SKM-1 treated with dmso at 0.1 percent for 144 hours (cell line): ENCODE results near the gene ABCA1.

Experiments used
- DNase-seq: peaks from one replicate; lab custom pipeline; 2025; ENCODE audit not compliant: unreplicated experiment; lab: John Stamatoyannopoulos, UW

The ABCA1 gene

DNA sequence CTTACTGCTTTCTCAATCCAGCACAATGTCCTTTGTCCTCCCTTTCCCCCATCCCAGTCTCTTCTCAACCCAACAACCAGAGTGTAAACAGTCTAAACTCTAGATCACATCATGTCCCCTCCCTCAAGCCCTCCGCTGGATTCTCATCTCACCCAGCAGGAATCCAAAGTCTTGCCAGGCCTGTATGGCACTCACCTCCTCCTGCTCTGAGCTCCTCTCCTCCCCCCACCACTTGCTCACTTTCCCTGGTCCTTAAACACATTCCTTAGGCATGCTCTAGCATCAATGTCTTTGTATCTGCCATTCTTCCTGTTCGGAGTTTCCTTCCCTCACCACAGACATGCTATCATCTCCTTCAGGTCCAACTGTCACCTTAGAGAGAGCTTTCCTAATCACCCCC lies 85.3 kb downstream of the ABCA1 start:
- no peak for DNase-seq

DNA sequence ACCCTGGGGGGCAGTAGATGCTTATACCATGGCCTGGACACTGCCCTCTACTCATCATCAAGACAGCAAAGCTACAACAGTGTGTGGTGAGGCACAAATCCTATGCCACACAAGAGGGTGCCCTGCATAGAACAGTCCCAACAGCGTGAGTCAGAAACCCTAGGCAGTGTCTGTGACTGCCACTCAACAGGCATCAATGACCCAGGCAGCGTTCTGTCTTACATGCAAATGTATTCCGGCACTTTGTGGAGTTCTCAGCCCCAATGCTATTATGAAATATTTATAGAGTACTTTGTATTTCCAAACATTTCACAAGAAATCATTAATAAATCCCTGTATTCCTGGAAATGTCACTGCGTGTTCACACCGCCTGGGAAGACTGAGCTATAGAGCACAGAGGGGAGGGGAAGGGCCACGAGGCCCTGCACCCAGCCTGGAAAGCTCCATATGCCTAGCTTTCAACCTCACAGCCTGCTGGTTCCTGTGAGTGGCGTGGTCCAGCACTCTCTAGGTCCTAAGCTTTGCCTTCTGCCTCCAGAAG lies 86.3 kb downstream of the ABCA1 start:
- DNase-seq: no peak

DNA sequence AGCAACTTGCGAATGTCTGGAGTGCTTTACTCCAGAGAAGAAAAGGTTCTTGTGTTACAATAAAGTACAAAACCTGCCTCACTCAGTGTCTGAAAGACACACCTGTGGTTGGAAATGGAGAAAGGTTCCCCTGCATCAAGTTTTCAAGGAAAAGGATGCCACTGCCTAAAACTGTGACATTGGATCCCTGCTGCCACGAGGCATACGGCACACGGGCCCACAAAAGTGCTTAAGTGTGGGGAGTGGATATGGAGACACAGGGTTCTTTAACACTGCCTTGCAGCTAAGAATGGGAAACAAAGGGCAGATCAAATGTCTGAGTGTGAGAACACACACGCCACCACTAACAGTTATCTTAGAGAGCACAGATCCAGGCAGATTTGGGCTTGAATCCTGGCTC lies 89.0 kb downstream of the ABCA1 start:
- DNase-seq: no peak

DNA sequence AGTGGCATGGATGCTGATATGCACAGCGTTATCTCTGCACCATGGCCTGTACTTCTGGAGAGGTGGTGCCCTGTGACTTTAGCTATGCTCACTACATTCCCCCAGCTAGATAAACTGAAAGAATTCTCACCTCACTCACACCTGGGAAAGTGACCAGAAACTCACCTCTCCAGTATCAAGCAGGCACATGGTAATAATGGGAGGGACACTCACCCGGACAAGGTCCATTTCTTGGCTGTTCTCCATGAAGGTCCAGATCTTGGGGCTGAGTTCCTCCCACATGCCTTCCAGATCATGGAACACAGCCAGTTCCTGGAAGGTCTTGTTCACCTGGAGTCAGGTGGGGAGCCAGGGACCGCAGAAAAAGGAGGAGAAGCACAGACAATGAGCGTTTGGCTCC lies 91.2 kb downstream of the ABCA1 start:
- no peak for DNase-seq

DNA sequence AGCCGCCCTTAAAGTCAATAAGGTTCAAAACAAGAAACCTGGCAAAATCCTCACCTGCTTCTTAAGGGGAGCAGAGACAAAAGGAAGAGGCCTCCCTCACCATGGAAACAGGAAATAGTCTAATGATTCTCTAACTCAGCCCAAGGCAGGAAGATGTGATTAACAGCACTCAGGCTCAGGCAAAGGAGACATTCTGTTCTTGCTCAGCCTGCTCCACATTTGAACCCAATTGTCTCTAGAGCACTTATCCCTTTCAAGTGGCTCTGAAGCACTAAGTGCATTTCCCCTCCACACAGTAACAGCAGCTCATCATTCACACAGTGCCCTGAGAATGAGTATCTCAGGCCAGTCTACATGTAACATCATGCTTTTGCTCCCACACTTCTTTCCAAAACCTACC lies 91.7 kb downstream of the ABCA1 start:
- DNase-seq: no peak

DNA sequence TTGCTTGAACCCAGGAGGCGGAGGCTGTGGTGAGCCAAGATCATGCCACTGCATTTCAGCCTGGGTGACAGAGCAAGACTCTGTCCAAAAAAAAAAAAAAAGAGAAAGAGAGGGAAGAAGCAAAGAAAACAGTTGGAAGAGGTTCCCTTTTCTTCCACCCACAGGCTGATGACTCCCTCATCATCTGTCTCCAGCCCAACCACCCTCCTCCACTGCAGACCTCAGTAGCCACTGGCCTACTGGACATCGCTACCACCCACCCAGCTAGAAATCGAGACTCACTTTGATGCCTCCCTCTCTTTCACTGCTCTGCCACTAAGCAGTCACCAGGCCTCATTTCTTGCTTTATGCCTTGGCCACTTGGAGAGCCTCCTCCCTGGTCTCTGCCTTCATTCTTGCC lies 92.8 kb downstream of the ABCA1 start:
- DNase-seq: no peak

DNA sequence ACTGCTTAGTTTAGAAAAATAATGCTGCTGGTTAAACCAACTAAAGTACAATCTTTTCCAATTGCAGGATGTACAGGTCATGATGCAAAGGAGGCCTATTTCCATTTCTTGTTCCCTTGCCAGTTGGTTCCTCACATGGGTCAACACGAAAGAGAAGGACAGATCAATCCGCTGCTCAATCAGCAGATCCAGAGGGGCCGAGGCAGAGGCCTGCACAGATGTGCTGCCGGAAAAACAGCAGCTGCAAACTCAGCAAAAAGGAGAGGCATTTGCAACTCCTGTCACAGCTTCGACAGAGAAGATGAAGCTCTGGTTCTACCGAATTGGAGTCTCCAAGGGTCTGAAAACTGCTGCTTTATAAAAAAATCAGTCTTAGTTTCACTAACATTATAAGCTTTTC lies 94.3 kb downstream of the ABCA1 start:
- no peak for DNase-seq

DNA sequence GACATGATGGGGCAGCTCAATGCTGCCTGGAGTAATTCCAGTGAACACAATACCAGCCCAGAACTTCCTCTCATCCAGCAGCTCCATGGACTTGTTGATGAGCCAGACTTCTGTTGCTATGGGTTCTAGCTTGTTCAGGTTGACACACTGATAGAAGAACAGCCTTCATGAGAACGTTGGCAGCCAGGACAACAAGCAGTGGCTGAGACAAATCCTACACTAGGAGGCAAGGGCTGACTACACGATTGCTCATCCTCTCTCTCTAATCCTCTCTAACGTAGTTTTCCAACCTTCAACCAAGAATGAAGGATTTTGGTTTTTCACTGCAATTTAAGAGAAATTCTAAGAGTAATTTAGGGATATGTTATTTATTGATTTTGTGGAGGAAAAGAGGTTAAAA lies 96.3 kb downstream of the ABCA1 start:
- DNase-seq: no peak

DNA sequence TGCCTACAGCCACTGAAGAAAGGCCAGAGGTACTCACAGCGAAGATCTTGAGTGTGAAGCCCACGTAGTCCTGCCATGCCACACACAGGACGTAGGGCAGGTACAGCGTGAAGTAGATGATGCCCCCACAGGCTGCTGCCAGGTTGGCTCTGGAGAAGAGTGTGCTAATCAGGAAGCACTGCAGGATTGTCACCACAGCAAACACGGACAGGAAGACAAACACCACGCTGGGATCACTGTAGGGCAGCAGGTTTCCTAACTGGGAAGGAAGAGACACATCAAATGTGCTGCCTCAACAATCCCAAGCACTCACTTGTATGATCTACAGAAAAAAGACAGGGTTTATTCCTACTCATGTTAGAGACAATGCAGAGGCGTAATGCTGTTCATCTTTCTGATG lies 101.0 kb downstream of the ABCA1 start:
- no peak for DNase-seq

DNA sequence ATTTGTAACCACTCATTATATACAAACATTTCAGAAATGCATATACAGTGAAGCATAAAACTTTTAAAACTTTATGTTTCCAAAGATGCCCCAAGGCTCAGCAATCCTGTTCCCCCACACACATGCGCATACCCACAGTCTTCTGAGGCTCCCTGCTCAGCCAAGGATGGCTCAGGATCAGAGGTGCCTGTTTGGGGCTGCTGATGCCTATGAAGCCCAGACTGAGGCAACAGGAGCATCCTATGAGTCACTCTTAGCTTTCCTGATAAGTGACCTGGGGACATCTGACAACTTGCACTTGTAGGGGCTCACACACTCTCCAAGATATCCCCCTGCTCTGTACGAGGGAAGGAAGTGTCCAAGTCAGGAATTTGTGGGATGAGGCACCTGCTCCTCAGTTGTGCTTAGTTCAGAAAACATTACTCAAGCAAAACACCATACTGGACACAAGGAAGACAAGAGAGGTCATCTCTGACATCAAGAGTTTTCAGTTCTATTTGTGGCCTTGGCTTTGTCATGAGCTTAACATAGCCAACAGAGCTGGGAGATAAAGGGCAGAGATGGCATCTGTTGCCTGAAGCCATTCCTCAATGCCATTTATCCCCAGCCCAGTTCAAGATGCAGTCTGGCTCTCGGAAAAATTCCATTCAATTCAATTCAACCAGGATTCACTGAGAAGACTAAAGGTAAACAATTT lies 101.7 kb downstream of the ABCA1 start:
- DNase-seq: no peak

DNA sequence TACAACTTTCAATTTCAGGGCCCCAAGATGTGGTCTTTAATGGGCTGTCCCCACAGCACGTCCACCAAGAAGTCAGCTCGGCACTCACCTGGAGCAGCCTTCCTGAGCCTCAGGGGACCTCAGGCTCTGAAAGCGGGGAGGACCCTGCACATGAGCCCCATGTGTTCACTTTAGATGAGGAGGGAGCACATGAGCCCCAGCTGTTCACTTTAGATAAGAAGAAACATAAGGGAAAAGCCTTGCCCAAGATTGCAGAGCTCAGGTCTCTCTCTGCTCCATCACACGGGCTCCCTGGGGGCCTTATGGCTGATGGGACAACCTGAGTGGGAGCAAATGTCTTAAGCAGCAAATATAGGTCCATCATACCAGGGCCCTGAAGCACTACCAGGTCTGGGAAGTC lies 107.6 kb downstream of the ABCA1 start:
- DNase-seq: no peak

DNA sequence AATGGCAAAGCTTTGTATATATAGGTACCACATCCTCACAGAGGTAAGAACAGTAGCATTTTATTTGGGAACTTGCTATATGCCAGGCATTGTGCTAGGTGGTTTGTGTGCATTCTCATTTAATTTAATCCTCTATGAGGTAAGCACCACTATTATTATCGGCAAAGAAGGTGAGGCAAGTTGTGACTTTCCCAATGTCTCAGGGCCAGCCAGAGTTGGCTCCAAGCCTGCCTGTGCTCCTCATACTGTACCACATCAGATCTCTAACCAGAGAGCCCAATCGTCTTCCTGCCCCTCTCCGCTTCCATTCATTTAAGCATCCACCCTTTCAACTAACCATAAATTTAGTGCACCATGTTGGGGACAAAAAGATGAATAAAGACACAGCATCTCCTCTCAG lies 108.9 kb downstream of the ABCA1 start:
- no peak for DNase-seq

DNA sequence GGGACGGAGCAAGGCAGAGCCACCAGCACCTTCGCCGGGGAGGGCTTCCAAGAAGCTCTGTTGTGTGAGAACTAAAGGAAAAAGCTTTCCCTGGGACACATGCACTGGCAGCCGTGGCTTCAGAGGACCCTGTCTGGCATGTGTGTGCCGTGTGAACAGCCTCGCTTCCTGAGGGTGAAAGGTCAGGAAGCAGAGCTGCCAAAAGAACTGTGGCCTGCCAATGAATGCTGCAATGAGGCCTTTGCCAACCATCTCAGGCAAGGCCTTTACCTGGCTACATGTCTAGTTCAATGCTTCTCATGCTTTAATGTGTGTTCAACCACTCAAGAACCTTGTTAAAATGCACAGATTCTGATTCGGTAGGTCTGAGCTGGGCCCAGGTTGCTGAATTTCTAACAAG lies 110.5 kb downstream of the ABCA1 start:
- DNase-seq: no peak

DNA sequence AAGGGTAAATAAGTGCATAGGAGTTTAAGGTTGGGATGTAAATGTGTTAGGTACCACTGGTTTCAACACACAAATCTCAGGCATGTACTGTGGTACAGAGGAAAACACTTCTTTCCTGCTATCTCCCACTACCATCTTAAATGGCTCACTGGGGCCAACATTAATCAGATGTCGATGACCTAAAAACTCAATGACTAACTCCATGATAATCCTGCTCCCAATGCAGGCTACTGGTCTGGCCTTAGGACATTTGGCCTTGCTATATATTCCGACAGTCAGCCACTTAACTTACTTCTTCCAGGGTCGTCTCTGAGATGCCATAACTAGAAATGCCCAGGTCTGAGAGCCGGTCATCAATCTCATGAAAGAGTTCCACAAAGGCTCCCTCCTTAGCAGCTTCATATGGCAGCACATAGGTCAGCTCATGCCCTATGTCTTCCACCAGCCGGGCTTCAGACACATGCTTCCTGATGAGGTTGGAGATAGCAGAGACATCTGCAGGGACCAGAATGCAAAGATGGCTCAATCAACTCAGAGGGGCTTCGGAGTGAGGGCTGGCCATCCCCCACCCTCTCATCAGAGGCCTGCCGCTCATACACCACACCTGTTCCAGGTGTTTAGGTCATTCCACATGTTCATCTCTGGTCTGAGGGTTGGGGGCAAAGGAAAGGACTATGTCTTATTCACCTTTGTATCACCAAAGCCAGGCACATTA lies 111.9 kb downstream of the ABCA1 start:
- DNase-seq: no peak

DNA sequence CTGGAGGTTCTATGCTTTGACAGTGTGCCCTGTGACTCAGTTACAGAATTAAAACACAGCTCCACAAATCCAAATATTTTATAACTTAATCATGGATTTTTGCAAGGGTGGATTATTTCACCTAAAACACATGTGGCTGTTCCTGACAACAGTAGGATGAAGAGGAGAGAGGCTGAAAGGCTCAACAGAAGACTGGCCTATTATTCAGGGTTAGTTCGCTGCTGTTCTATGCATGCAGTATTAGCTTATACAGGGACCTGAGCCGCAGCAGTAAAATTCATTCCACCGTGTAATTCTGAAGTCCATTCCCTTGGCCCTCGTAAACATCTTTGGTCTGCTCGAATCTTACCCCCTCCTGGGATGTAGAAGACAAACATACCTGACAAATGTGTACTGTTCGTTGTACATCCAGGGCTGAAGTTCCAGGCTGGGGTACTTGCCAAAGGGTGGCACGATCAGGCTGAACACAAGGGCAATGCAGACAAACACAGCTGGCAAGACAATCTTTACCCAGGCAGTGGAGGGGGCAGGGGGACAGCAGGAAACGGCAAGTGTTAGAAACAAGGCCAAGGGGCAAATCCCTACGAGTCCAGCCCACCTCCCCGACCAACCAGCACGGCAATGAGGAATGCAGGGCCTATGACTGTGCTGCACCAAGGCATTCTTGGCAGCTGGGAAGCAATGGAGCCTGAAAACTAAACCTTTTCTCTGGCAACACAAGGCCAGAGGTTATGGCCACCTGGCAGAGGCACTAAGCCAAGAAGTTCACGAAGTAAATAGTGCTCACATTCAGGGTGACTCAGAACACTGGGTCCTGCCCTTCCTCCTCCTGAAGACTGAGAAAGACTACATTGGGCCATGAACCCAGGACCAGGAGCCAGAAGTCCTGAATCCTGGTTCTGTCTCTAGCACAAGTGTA lies 117.3 kb downstream of the ABCA1 start:
- DNase-seq: no peak

DNA sequence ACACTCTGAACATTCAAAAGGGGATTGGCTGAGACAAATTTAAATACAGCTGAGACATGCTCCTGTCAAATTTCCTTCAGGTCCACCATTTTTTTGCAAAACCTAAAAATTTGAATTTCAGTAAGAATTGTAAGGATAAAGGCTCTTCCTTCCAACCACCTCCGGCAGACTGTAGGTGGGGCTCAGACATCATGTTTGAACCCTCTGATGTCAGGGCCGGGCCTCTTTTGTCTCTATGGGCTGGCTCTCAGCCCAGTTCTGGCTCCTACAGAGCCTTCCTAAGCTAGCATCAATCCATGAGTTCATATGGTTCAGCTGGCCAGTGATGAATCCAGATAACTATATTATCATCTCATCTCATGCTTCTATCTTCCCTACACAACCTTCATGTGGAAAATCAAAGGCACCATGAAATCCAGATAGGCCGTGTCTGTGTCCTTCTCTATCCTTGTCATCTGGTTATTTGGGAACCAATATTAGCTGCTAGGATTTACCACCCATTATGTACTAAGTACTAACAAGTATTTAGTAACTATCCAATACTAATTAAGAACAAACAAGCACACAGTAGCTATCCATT lies 119.8 kb downstream of the ABCA1 start:
- DNase-seq: no peak

DNA sequence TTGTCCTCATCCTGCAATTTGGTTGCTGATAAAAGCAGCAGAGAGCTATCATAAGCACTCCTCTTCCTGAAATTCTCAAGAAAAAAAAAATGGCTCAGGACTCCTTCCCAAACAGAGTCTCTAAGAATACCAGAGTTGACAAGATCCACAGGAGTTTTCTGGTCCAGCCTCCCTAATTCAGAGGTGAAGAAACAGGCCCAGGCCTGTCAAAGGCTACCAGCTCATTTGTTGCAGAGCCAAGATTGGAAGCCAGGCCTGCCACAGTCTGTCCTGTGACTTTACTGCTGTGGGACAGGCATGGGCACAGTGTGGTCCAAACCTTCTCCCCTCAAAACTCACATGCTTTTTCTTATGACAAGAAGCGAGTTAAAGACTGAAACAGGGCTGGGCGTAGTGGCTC lies 122.5 kb downstream of the ABCA1 start:
- DNase-seq: no peak

DNA sequence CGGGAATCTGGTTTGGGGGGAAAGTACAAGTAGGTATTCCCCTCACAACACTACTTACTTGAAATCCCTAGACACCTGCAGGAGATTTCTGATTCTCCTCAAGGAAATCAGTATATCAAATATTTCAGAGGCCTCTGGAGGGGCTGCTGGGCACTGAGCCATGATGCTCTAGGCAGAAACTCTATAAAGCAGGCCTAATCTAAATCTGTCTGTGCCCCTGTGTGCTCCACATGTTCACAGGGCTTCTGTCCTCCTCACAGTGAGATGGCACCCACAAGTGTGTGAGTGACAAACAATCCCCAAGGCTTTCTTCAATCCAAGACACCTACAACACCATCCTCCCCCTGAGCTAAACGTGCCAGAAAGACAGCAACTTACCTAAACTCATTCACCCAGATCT lies 125.0 kb downstream of the ABCA1 start:
- DNase-seq: no peak

DNA sequence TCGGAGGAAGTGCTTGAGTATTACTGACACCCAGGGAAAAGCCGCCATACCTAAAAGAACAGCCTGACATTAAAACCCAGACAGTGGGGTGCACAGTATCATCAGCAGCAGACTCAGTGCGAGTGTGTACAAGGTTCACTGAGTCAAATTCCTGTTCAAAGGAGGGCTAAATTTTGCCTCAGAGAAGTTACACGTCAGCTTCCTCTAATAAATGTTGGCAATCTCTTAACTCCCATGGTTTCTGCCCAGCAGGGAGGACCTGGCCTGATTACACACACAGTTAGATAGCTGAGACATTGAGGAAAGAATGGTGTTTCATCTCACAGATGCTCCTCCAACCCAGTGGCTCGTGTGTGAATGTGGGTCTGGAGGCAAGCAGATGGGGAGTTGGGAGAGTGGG lies 125.8 kb downstream of the ABCA1 start:
- DNase-seq: no peak

DNA sequence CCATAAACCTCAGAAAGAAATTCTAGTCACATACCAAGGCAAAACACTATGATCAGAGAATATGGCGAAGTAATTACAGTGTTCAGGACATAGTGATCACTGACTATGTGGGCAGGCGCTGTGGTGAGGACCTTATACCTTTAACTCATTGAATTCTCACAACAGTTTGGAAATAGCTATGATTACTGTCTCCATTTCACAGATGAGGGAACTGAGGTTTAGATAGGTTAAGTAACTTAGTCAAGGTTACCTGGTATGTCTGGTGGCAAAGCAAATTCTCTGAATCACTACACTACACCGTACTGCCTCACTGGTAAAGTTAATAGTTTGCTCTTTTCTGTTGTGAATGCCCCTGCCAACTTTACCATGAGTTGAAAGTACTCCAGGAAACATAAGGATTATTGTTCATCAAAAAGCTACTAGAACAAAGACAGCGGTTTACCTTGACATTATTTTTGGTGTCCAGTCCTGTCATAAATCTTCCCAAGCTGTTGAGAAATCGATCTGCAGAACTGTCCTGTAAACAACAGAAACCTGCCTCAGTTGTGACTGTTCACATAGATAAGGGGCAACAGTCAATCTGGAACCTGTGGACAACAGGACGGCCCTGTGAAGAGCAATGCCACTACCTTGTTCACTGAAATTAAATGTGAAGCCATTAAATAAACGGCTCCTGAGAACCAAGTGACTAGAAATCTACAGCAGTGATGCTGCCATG lies 127.7 kb downstream of the ABCA1 start:
- no peak for DNase-seq
